Measurements from ENCODE around the gene KRT16. TPM values are rescaled to one million over a fixed set of nuclear protein-coding genes. Genes with fewer than 3 reads are reported as not detected.
"Not testable (repeated sequence)": the region's sequence is repeated elsewhere in the genome, so short reads cannot be mapped to it uniquely, and the experiment has no call there.

Gene KRT16
- total RNA-seq, 4 donors from 2014 or later: 65.7 to 772 (median 341) TPM

GRCh38 chr17:41631898-41632285, 19.3 kb upstream of the KRT16 start:
- Histone ChIP-seq H3K4me1 (peaks cover 63% of the 10 kb centered on the region), H3K4me3 (no peak overlapping the region), H3K27ac (no peak overlapping the region), H3K36me3 (no peaks in the 10 kb centered on the region), H3K9me3 (no peaks in the 10 kb centered on the region), H3K27me3 (no peaks in the 10 kb centered on the region)
- no peak for TF ChIP-seq POLR2AphosphoS5 (IDR thresholded peaks at IDR 0.05)
- TF ChIP-seq EP300 (IDR thresholded peaks at IDR 0.05): no peak
- TF ChIP-seq POLR2A (IDR thresholded peaks at IDR 0.05): no peak
- no peak for DNase-seq (ENCODE audit: low spot score in 2 of 2)
- 60% methylated on average over 6 of the region's 15 CpGs for WGBS

- H3K9me3 ChIP-seq: no peaks in the 10 kb centered on the region
- no peak overlapping the region for H3K27ac ChIP-seq
- 72% methylated on average over 8 of the region's 8 CpGs for WGBS
- TF ChIP-seq POLR2AphosphoS5 (IDR thresholded peaks at IDR 0.05) (no peak), CTCF (IDR thresholded peaks at IDR 0.05) (no peak), EP300 (IDR thresholded peaks at IDR 0.05) (no peak)
- H3K27me3 ChIP-seq: no peaks in the 10 kb centered on the region
- no peak overlapping the region for H3K4me3 ChIP-seq
- H3K4me1 ChIP-seq: peaks cover 57% of the 10 kb centered on the region
- no peak for DNase-seq (ENCODE audit: low spot score in 2 of 2)
- H3K36me3 ChIP-seq: no peaks in the 10 kb centered on the region
Measured at GRCh38 chr17:41631025-41631897, 18.7 kb upstream of the KRT16 start.

GRCh38 chr17:41629826-41630670, 17.5 kb upstream of the KRT16 start:
- DNase-seq (ENCODE audit: low spot score in 2 of 2): no peak
- WGBS: 79% methylated on average over 9 of the region's 13 CpGs
- H3K27me3 ChIP-seq: no peaks in the 10 kb centered on the region
- H3K4me3 ChIP-seq: no peak overlapping the region
- no peak for TF ChIP-seq POLR2A (IDR thresholded peaks at IDR 0.05)
- no peak for TF ChIP-seq EP300 (IDR thresholded peaks at IDR 0.05)
- no peak for TF ChIP-seq POLR2AphosphoS5 (IDR thresholded peaks at IDR 0.05)
- TF ChIP-seq CTCF (IDR thresholded peaks at IDR 0.05): no peak
- H3K9me3 ChIP-seq: no peaks in the 10 kb centered on the region
- H3K4me1 ChIP-seq: peaks cover 55% of the 10 kb centered on the region
- H3K27ac ChIP-seq: no peak overlapping the region
- no peaks in the 10 kb centered on the region for H3K36me3 ChIP-seq

- Histone ChIP-seq H3K4me3 (no peak overlapping the region), H3K36me3 (no peaks in the 10 kb centered on the region), H3K27me3 (no peaks in the 10 kb centered on the region), H3K4me1 (peaks cover 57% of the 10 kb centered on the region), H3K27ac (peak overlapping the region; percentile 41), H3K9me3 (no peaks in the 10 kb centered on the region)
- DNase-seq (ENCODE audit: low spot score in 2 of 2): no peak
- no peak for TF ChIP-seq POLR2AphosphoS5 (IDR thresholded peaks at IDR 0.05)
- no peak for TF ChIP-seq CTCF (IDR thresholded peaks at IDR 0.05)
- no peak for TF ChIP-seq EP300 (IDR thresholded peaks at IDR 0.05)
- no peak for TF ChIP-seq POLR2A (IDR thresholded peaks at IDR 0.05)
- 69% methylated on average over 10 of the region's 10 CpGs for WGBS
Measured at GRCh38 chr17:41629316-41629715, 16.7 kb upstream of the KRT16 start.

GRCh38 chr17:41628621-41629255, 16.2 kb upstream of the KRT16 start:
- H3K27me3 ChIP-seq: not testable (repeated sequence)
- H3K27ac ChIP-seq: peak overlapping the region; percentile 78
- peak in 1 of 2 donors; percentile 63 for DNase-seq (ENCODE audit: low spot score in 2 of 2)

GRCh38 chr17:41628073-41628370, 15.5 kb upstream of the KRT16 start:
- H3K9me3 ChIP-seq, H3K27me3 ChIP-seq, H3K4me3 ChIP-seq, H3K36me3 ChIP-seq: not testable (repeated sequence)
- peak in 1 of 2 donors; percentile 59 for DNase-seq (ENCODE audit: low spot score in 2 of 2)
- peaks cover 67% of the 10 kb centered on the region for H3K4me1 ChIP-seq
- no CpG with 5 or more reads among the region's 1 CpG for WGBS
- peak overlapping the region; percentile 78 for H3K27ac ChIP-seq

More at GRCh38 chr17:41628621-41629255, 16.2 kb upstream of the KRT16 start:
- not testable (repeated sequence) for H3K9me3 ChIP-seq, H3K36me3 ChIP-seq, H3K4me3 ChIP-seq
- H3K4me1 ChIP-seq: peaks cover 61% of the 10 kb centered on the region
- WGBS: 56% methylated on average over 11 of the region's 11 CpGs
